Middle frontal gyrus (tissue), 1 donor: ENCODE data around the gene STEEP1.

Source experiments
- DNase-seq: peaks from one replicate; pipeline ENCODE4 v3.0.0-alpha.2; 2015; ENCODE audit warnings: low spot score; ENCODE audit errors: extremely low spot score

Gene STEEP1

DNA sequence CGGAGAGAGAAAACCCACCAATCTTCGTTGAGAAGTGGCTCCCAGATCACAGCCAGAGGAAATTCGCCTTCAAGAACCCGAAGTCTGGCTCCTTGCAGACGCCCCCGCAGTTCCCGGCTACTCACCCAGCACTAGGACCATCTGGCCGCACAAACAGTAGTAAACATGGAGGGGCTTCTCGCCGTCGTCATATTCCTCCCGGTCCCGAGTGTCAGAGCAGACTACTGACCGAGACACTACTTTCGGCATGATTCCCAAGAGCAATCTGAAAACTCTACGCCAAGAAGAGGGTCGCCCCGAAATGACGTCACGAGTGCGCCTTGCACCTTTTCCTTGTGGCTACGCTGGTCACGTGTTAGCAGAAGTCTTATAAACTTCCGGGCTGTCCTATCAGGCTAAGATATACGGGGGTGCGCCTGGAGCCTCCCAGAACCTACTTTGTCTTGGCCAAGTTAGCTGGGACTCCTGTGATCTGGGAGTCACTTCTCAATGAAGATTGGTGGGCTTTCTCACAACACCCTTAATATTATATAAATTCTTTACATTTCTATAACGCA lies at the start of gene STEEP1:
Gene STEEP1, minus strand, starts transcription at position 303 of the 557 bp plus-strand sequence. Its CDS starts 54 bp downstream, at position 249.
- DNase-seq: peak; percentile 63

DNA sequence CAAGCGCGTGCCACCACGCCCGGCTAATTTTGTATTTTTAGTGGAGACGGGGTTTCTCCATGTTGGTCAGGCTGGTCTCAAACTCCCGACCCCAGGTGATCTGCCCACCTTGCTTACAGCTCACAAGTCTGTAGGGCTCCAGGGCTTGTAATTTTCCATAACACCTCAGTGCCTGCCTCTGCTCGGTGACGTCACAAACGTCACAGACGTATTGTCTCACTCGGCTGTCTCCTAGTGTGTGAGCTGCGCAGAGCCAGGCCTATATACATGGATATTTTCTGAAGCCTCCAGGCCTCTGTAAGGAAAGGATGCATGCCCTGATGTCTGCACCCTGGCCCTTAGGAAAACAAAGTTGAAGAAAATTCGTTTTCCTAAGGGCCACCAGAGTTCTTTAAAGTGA lies 49.6 kb upstream of the STEEP1 start:
- DNase-seq: no peak

DNA sequence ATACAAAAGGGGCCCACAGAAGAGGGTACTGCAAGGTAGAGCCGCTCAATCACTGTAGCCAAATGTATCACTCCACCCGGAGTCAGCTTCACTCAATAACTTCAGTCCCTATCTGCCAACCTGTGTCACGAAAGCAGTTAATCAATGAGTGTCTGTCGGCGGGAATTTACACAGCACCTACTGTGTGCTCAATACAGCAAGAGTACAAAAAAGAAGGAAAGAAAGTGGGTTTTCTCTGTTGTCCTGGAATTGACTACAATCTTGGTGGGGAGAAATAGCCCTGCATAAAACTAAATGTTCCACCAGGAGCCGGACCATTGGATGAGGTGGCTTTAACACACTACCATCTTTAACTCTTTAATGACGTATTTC lies 41.8 kb upstream of the STEEP1 start:
- DNase-seq: no peak

DNA sequence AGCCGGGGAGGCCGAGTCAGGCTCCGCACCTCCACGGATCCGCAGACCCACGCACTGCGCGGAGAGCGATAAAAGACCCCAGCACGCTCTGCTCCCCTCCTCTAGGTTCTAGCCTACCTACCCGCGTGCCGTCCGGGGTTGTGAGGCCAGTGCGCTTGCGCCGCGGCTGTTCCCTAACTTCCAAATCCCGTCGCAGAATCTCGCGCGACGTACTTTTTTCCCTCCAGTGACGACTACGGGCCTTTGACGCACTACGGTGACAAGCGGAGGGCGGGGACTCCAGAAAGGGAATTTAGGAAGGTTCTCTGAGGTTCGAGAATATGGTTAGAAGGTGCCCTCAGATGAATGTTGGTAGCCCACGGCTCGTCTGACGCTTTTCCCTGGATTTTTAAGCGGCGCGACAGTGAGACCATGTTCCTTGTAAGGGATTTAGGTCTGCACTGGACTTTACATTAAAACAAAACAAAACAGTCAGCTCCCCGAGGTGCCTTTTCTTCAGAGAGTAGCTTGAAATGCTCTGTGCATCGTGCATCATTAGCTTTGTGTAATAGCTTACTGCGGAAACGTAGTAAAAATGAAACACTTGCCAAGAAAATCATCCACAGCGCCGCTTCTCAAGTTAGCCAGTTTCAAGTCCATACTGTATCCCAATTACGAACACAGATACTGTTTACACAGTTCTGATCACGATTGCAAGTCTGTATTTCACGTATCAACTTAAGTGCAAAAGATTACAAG lies 41.2 kb upstream of the STEEP1 start, which contains the start of gene NKRF:
Gene NKRF, minus strand, starts transcription at position 145 of the 738 bp plus-strand sequence.
- peak; percentile 81 for DNase-seq

DNA sequence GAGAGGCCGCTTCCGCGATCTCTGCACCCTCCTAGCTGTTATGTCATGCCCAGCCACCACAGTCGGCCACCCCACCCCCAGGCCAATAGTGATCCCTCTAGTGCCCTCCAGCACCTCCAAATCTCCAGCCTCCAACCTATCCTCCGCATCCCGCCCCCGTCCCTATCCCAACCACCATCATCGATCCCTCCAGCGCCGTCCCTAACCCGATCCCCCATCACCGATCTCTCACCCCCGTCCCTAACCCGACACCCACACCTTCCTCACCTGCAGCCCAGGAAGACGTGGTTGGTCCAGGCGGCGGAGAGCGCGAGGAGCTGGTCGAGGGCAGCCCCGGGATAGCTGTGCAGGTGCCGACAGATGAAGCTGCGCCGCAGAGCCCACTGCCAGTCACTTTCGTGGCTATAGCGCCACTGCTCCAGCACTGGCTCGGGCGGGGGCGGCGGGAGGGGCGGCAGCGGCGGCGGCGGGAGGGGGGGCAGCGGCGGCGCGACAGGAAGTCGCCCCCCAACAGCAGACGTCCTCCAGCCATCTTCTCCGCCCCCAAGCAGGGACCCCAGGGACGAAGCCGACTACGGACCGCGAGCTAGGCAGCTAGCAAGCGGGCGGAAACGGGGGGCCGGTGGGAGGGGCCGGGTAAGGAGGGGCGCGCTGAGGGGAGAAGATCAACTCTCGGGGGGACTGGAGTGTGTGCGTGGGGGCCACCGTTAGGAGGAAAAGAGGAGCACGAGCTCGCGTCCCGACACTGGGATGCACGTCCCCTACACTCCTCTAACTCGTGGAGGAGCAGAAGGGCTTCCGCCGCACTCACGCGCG lies 40.5 kb upstream of the STEEP1 start:
- DNase-seq: no peak

DNA sequence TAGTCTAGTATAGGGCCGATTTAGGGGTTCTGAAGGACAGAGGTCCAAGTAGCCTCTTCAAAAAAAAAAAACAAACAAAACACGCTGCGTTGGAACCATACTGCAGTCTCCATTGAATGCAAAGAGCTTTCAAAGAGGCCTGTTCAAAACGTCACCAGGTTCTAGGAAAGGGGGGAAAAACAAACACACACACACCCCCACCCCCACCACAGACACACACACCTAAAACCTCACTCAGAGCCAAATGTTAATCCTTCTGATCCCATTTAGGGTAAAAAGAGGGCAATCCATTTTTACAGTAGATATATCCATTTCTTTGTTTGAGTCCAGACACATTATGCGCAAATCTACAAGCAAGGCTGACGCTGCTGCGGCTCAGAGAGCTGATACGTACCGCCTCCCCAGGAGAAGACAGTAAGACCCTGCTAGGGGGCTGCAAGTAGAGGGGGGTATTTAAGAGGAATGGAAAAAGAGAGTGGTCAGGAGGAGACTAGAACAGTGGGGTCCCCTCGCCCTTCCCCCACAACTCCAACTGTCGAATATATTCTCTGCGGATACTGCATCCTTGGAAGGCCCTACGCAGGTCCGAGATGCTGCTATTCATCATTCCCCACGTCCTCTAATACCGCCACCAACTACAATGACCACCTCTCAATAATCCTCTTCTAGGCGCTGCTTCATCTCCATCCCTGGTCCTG lies 39.7 kb upstream of the STEEP1 start:
- no peak for DNase-seq

DNA sequence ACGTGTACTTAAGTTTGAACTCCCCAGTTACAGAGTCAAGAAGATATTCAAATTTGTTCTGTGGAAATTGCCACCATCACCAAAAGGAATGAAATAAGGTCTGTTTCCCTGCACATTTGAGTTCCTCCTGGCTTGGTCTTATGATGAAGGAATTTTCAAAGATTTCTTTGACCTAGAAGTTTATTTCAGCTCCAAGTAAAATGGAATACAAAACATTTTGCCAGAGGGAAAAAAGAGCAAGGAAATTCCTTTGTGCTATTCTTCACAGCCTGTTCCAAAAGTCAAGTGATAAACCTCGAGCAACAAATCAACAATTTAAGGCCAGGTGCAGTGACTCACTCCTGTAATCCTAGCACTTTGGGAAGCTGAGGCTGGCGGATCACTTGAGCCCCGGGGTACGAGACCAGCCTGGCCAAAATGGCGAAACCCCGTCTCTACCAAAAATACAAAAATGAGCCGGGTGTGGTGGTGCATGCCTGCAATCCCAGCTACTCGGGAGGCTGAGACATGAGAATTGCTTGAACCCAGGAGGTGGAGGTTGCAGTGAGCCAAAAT lies 37.6 kb upstream of the STEEP1 start:
- DNase-seq: no peak

DNA sequence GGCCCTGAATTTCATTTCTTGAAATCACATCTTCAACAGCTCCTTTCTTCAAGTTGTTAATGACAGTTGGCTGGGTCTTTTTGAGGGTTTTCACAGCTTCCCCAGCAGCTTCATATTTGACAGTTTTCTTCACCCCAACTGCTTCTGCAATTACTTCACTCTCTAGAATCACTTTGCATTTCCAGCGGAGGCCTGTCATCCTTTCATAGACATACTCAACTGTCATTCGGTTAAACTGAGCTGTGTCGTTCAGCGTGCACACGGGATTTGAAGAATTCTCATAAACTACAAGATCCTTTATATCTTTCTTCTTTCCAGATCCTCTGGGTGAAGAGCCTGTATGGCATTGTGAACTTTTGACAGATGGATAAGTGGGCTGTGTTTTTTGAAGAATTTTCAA lies 24.6 kb upstream of the STEEP1 start:
- no peak for DNase-seq

DNA sequence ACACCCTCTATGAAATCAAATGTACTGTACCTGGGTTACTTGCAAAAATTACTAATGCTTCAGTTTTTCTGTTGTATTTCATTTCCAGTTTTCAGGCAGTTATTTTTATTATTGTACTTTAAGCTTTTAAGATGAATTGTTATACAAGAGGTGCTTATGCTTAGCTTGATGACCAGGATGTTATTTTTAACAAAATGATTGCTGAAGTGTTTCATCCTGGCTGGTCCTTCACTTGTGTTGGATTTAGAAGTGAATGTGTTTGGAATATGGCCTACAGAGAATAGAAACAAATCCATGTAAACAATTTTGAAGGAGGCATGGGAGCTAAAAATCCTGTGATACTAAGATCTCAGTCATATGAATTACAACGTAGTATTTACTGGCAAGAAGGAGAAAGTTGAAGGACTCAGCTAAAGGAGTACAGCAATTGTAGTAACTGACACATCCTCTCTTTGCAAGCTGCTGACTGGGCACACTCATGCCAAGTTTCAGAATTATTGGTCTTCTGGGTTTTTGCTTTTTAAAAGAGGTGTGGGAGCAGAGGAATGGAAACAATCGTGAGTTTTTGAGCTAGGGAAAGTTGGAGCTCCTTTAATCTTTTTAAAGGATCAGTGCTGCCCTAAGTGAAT lies 18.3 kb upstream of the STEEP1 start:
- no peak for DNase-seq

DNA sequence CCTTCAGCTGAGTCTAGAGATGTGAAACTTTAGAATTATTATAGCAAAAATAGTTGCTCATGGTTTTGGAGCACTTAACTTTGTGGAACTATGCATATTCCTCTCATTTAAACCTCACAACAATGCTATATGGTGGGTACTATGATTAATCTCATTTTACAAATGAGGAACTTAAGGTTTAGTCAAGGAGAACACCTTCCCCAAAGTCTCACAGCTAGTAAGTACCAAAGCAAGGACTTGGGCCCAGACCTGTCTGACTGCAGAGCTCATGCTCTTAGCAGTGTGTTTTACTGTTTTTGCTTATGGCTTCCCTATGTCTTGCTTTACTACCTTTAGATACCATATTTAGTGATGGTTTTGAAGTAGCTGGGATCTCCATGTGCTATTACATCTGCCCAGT lies 14.2 kb upstream of the STEEP1 start:
- DNase-seq: no peak

DNA sequence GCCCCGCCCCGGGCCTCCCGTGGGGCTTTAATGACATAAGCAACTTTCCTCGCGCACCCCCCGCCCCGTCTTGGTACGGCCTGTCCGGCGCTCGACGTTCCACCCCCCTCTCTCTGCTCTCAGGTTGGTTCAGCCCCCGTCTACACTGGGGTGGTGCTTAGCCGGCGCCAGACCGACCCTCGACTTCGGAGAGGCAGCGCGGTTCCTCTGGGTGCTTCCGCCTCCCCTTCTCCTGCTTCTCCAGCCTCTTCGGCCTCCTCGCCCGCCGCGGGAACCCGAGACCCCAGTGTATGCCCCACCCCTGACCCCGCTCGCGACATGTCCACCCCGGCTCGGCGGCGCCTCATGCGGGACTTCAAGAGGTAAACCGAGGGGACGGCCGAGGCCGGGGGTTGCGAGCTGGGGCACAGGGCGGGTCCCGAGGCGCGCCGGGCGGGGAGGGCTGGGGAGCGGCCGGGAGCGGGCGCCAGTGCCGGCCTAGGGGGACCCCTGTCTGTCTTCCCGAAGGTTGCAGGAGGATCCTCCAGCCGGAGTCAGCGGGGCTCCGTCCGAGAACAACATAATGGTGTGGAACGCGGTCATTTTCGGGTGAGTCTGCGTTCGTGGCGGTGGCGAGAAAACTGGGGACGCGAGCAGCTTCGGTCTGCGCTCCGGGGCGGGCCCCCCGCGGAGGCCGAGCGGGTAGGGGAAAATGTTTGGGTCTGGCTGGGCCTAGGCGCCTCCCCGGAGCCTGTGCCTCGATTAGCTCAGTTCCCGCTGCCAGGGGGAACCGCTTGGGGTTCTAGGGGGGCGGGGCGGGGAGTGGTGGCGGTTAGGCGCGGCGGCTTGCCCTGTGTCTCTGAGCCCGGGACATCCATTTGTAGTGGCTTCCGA lies 9.4 kb upstream of the STEEP1 start, which contains the start of gene UBE2A:
Gene UBE2A, plus strand, starts transcription at position 170 of the 873 bp plus-strand sequence. Its CDS starts 149 bp downstream, at position 319.
- peak; percentile 36 for DNase-seq

DNA sequence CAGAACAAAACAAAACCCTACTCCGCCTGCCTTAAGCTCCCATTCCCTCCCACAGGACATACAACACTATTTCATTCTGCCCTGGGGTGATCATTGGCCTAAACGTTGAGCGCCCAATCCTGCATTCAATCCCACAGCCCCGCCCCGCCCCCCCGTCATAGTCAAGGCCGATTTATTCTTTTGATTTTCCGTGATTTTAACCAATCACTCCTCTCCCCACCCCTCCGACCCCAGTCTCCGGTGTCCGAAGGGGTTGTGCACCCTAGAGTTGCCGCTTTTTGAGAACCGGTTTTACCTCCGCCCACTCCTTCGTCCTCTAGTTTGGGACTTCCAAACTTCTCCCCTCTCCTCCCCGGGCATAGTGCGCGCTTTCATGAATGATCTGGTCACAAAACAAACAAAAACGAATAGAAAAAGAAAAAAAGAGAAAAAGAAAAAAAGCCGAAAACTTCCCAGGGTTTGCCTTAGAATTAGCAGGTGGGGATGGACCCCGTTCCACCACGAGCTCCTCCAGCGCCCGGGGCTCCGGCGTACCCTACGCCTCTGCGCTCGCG lies 8.7 kb upstream of the STEEP1 start:
- no peak for DNase-seq

DNA sequence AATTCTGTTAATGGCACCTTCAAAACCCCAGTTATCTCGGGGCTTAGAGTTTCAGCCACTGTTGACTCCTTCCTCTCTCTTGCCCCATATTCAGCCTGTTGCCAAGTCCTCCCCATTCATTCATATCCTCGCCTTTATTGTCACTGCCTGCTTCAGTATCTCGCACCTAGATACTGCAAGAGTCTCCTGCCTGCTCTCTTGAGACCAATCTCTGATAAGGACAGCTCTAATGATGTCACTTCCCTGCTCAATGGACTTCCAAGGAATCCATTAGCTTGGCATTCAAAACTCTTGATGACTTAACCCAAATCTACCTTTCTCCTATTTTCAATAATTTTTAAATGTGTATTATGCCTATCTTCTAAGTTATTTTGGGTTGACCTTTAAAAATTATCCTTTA lies 8.0 kb upstream of the STEEP1 start:
- no peak for DNase-seq

DNA sequence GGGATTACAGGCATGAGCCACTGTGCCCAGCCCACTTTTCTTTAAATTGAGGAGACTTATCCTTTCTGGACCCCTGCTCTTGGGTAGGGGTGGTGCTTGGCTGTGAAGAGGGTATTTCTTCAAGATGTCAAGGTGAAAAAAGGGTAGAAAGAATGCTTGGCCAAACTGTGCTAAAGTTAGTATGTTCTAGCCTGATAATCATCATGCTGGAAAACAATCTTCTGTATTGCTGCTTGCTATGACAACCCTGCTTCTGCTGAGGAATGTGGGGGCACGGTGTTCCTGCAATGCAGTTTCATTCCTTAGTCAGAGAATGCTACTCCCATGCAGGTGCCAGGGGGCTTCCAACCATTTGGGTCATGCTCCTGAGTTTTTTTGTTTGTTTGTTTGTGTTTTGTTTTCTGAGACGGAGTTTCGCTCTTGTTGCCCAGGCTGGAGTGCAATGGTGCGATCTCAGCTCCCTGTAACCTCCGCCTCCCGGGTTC lies 5.2 kb upstream of the STEEP1 start:
- no peak for DNase-seq

DNA sequence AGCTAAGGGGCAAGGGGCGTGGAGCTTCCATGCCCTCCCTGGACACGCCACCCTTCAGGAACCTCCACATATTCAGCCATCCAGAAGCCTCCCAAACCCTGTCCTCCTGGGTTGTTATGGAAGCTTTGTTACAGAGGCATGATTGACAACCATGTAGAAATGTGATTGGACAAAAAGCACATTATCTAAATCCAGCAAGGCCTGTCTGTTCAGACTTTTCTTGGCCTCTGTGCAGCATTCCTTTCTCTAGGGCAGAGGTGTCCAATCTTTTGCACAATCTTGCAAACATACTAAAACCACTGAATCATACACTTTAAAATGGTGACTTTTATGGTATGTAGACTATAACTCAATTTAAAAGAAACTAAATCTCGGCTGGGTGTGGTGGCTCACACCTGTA lies 12.7 kb downstream of the STEEP1 start:
- no peak for DNase-seq

DNA sequence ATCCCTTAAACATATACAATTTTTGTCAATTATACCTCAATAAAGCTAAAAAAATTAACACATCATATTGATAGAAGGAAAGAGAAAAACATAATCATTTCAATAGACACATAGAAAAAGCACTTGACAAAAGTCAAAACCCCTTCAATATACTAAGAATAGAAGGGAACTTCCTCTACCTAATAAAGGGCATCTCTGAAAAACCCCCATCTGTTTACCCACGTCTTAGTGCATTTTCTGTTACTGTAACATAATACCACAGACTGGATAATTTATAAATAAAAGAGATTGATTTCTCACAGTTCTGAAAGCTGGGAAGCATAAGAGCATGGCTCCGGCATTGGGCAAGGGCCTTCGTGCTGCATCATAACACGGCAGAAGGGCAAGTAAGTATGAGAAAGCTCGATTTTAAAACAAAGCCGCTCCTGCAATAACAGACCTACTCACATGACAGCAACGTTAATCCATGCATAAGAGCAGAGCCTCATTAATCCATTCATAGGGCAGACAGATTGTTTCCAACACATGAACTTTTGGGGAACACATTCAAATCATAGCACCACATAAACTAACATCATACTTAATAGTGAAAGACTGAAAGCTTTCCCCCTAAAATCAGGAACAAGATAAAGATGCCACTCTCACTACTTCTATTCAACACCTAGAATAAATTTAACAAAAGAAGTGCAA lies 15.7 kb downstream of the STEEP1 start:
- DNase-seq: no peak

DNA sequence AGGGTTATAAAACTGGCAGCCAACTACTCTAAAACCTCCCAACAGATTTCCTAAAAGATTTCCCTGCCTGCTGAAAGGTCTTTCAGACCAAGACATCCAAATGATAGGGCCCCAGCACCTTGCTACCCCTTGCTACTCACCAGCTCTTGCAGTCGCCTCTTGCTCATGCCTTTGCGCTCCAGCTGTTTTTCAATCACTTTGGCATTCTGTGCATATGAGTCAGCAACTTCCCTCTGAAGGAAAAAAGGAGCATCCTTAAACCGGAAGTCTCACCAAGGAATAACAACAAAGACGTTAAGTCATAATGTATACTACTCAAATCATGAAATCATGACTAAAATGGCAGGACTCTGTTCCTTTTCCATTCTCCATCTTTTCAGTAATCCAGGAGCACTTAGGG lies 24.0 kb downstream of the STEEP1 start:
- no peak for DNase-seq

DNA sequence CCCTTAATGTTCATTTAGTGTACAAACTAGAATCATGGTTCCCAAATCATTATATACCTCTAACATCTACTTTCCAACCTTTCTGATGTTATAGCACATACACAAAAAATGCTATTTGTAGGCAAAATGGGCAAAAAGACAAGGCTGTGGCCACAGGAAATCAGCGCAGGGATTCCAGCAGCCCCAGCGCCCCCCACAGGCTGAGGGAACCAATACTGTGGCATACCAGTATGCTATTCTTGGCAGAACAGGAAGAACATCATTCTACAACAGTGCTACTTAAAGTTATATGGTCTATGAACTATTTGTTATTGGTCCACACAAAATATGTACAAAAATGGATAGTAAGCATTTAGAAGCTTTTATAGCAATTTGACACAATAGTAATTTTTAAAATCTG lies 25.3 kb downstream of the STEEP1 start:
- no peak for DNase-seq

DNA sequence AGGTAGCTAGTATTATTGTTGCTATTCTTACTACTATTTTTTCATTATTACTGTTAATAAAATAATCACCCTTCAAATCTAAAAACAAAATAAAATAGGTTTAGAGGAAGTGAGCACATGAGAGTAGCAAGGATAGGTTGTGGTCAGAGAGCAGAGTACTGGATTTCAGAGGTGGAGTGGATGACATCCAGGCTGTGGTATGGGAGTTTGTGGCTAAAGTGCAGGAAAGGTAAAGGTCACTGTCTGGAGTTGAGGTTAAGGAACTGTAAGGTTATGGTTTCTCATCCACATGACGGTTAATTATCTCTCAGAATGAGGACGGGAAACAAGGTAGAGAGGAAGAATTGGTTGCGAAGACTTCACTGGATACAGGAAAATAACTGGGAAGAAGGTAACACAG lies 27.7 kb downstream of the STEEP1 start:
- DNase-seq: no peak
